Inflammatory macrophage treated with lipopolysaccharide for 1 hour (primary cell): ENCODE measurements around the gene SFMBT2.
"Not testable (repeated sequence)": the region's sequence is repeated elsewhere in the genome, so short reads cannot be mapped to it uniquely, and the experiment has no call there.

Experiments used
- DNase-seq, 2 donors: peaks; one replicate each; pipeline ENCODE4 v3.0.0-alpha.2; 2020 to 2022

SFMBT2 gene

DNA sequence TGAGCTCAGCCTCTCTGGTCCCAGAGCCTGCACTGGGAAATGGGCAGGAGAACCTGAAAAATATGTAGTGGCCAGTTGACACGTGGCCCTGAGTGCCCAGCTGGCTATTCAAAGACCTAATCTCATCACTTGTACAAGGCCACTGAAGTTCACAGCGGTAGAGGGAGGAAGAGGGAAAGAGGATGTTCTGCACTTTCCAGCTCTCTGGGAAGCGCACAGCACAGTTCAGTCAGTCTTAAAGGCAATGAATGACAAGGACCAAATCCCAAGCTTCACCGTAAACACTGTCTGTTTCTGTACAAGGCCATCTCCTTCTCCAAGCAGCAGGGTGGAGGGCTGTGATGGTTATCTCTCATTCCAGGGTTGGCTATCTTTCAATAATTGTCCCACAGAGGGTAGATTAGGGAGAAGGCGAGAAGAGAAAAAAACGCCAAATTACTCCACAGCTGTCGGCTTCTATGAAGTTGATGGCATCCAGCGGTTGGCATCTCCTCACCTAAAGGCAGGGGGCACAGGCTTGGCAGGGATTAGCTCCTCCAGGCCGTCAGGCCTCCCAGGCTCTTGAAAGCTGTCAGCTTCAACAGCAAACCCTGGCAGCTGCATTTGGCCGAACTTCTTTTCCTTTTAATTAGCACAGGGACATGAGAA, 10.6 kb downstream of the SFMBT2 start:
- no peak for DNase-seq

- DNase-seq = no peak
Measured at GRCh38 chr10:7399533-7399932, 11.3 kb downstream of the SFMBT2 start.

DNA sequence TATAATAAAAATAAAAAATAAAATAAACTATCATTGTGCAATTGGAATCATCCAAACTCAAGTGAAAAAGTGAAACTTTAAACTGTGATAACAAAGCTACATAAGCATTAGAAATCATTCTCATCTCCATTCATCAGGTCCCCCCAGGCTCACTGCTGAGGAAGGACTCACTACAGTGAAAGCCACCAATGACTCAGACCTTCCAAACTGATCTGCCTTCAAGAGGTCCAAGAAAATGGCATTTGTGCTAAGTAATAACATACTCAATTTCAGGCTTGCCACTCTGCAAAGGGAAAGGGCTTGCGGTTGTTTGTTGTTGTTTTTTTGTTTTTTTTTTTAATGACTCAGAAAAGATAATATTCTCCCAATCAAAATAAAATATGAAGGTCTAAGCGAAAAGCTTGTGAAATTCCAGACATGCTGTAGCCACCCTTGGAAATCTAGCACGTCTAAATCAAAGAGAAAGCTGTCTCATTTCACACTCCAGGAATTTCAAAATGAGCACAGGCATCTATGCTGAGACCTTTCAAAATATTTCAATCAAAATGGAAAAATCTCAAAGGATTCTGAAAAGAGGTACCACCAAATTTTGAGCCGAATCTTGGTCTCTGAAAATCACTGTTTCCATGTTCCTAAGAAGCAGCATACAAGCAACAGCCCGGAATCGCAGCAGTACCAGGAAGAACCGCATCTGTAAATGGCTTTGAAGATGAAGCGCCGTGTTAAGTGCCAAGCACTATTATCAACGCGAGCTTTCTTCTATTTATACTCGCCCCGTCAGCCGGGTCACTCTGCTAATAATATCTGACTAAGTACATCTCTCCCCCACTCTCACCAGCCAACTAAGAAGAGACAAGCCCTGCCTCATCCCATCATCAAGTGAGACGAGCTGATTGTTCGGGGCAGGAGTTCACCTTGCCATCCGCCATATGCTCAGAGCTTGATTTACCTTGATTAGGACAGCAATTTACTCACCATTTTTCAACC, 13.5 kb downstream of the SFMBT2 start:
- DNase-seq = no peak

DNA sequence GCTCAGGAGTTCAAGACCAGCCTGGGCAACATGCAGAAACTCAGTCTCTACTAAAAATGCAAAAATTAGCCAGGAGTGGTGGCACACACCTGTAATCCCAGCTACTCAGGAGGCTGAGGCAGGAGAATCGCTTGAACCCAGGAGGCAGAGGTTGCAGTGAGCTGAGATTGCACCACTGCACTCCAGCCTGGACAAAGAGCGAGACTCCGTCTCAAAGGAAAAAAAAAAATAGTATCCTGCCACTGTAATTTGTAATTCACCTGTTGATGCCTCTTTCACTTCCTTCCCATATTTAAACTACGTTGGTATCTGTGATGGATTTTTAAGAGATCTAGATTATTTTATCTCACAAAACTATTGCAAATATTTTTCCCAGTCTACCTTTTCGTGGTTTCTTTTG, 18.5 kb downstream of the SFMBT2 start:
- not testable (repeated sequence) for DNase-seq

DNA sequence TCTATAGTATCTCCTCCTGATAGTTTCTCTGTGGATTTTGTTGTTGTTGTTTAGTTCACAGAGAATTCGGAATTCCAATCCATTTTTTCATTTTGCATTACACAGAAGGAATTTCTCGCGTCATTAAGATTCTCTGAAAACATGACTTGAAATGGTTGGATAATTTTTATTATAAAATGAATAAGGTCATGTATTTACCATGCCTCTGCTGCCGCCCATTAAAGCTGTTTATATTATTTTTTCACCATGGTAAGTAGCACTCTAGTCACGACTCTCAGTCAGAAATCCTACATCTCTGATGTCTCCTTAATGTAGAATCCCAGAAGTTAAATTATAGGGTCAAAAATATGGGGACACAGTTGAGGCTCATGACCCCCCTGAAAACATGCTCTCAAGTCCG, 19.1 kb downstream of the SFMBT2 start:
- DNase-seq = no peak

DNA sequence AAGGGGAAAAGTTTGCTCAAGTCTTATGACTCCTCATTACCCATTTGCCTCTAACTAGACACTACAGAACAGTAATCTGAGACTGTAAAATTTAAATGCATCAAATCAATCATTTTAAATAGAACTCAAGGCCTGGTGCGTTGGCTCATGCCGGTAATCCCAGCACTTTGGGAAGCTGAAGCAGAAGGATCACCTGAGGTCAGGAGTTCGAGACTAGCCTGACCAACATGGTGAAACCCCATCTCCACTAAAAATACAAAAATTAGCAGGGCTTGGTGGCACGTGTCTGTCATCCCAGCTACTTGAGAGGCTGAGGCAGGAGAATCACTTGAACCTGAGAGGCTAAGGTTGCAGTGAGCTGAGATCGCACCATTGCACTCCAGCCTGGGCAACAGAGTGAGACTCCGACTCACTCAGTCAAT, 20.1 kb downstream of the SFMBT2 start:
- DNase-seq = not testable (repeated sequence)

DNA sequence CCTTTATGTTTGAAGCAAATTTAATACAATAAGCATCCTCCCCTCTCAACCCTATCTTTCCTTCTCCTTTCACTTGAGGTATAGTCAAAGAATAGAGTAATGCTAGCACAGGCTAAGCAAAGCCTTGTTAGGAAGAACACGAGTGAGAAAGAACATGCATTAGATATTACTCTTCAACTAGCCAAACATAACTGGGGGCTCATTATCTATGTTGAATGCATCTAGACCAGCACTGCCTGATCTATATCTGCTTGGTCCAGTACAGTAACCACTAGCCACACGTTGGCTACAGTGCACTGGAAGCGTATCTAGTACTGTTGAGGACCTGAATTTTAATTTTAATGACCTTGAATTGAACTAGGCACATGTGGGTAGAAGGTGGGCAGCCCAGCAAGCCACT, 21.0 kb downstream of the SFMBT2 start:
- DNase-seq = no peak

DNA sequence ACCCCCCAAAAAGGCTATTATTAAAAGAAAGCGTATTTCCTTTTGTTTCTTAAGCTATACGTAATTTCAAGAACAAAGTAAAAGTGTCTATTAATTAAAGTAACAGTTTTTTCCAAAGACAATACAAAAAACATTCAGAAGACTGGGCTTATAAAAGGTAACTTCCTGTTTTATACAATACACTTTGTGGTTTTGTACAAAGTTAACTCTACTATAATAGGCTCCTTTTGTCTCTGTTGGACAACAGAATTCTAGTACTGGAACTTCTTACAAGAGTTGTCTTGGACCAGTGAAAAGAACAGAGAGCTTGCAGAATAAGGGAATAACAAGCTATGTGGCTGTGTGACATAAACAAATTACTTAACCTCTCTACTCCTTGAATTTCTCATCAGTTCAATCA, 21.5 kb downstream of the SFMBT2 start:
- no peak for DNase-seq

- DNase-seq = no peak
Measured at GRCh38 chr10:7388602-7389001, 22.2 kb downstream of the SFMBT2 start.

- DNase-seq = not testable (repeated sequence)
Measured at GRCh38 chr10:7388149-7388548, 22.7 kb downstream of the SFMBT2 start.

- DNase-seq = no peak
Measured at GRCh38 chr10:7385114-7385513, 25.7 kb downstream of the SFMBT2 start.

DNA sequence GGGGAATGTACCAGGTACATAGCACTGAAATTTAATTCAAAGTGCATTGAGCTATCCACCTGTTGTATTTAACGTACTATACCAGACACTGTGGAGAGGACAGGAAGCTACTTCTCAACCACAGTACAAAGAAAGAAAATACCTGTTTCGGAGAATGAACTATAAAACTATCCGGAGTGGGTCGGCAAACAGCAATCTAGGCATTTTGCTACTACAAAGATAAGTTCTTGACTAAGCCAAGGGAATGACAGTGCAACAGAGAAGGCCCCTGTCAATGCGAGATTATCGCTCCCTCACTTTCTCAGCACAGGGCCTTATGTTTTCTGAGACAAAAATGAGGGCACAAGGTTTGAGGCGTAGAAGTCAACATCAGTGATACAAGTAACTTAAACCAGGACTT, 27.4 kb downstream of the SFMBT2 start:
- no peak for DNase-seq

DNA sequence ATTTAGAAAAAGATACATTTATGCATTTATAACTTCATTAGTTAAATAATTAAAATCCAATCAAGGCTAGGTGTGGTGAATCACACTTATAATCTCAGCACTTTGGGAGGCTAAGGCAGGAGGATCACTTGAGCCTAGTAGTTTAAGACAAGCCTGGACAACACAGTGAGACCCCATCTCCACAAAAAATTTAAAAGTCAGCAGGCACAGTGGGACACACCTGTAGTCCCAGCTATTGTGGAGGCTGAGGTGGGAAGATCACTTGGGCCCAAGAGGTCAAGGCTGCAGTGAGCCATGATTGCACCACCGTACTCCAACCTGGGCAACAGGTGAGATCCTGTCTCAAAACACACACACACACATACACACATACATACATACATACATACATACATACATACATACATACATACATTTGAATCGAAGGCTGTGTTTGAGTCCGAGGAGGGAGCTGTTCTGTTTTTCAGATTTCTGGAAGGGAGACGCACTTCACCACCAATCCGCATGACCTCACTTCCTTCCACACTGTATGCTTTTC, 30.1 kb downstream of the SFMBT2 start:
- no peak for DNase-seq

- DNase-seq = no peak
Measured at GRCh38 chr10:7378602-7379403, 32.0 kb downstream of the SFMBT2 start.

DNA sequence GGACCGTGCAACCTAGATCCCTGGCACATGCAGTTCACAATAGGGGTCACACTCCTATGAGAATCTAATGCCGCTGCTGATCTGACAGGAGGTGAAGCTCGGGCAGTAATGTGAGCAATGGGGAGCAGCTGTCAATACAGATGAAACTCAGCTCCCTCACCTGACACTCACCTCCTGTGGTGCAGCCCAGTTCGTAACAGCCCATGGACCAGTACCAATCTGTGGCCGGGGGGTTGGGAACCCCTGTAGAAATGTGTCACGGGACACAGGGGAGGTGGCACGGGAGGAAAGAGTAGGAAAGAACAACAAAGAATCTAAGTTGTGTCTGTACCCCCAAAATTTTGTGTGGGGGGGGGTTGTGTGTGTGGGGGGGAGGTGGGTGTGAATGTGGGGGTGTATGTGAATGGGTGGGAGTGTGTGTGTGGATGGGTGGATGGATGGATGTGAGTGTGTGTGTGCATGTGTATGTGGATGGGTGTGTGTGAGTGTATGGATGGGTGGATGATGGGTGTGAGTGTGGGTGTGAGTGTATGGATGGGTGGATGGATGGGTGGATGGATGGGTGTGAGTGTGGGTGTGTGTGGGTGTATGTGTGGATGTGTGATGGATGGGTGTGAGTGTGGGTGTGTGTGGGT, 33.1 kb downstream of the SFMBT2 start:
- no peak for DNase-seq

- DNase-seq = no peak
Measured at GRCh38 chr10:7374795-7375194, 36.0 kb downstream of the SFMBT2 start.

DNA sequence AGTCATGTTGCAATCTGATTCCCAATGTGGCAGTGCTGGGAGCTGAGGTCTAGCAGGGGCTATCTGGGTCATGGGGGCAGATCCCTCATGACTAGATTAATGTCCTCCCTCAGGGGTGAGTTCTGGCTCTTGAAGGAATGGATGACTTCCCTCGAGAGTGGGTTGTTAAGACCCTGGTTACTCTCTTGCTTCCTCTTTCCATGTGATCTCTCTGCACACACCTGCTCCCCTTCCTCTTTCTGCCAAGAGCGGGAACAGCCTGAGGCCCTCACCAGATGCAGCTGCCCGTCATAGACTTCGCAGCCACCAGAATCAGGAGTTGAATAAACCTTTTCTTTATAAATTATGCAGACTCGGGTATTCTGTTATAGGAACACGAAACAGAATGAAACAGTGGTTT, 37.8 kb downstream of the SFMBT2 start:
- no peak for DNase-seq

GRCh38 chr10:7372504-7372903, 38.3 kb downstream of the SFMBT2 start:
- no peak for DNase-seq

GRCh38 chr10:7370511-7370910, 40.3 kb downstream of the SFMBT2 start:
- no peak for DNase-seq

DNA sequence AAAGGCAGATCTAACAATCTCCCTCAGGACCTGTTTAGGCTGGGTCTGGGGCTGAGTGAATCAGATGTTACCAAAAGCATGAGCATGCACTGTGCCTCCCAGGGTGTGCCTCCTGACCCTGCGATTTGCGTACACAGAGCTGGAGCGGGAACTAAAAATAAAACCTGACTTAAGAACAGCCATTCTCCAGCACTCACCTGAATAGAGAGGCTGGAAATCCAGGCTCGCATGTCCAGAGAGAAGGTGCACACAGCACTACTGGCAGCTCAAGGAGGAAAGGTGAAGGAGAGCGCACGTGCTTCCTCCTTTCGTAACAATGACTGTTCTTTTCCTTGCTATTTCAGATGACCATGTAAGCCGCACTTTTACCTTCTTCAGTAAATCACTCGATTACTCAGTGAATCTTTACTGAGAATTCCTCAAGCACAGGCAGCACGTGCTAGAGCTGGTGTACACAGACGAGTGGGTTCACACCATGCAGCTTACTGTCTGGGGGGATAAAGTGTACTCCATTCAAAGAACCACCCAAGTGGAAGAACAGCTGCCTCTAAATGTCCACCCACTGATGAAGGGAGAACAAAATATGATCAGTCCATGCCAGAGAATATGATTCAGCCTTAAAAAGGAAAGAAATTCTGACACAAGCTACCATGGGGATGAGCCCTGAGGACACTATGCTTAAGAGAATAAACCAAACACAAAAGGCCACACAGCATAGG, 45.6 kb downstream of the SFMBT2 start:
- DNase-seq = no peak

DNA sequence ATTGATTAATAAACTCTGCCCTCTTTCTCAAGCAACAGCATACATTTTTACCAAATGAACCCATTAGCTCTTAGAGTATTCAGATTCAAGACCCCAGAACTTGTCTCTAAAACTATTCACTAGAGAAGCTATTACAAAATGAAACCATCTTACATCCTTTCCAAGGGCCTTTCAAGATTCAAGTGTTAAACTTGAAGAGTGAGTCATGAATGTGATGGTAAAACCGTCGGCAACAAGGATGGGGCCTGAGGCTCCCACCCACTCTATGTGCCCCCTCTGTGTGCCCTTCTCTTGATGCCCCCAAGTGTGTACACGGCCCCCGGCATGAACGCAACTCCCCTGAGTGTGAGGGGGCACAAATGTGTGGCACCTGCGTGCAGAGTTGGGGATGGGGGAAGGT, 46.4 kb downstream of the SFMBT2 start:
- DNase-seq = no peak

GRCh38 chr10:7363700-7364099, 47.1 kb downstream of the SFMBT2 start:
- DNase-seq = no peak
